ENCODE measurements around the gene MEX3A. TPM values are rescaled to one million over a fixed set of nuclear protein-coding genes. Genes with fewer than 3 reads are reported as not detected.
"Not testable (repeated sequence)": the region's sequence is repeated elsewhere in the genome, so short reads cannot be mapped to it uniquely, and the experiment has no call there.

Gene MEX3A
- polyA plus RNA-seq, 1 donor (not counting 4 experiments of a cell fraction or from before 2014, with no cell fraction given): 1.1 TPM

- TF ChIP-seq CTCF (optimal IDR thresholded peaks at IDR 0.05 in 1 of 3, IDR thresholded peaks at IDR 0.05 in 1 of 3, conservative IDR thresholded peaks at IDR 0.05 in 1 of 3; ENCODE audit: extremely low read depth in 1 of 3, insufficient read depth in 2 of 3, low read length in 3 of 3): no peak
- no peak for TF ChIP-seq EZH2 (IDR thresholded peaks at IDR 0.05; ENCODE audit: low read length)
- no peak overlapping the region for H3K9ac ChIP-seq (ENCODE audit: control insufficient read depth, extremely low read depth, insufficient read depth, low read length)
These were observed 37.2 kb downstream of the MEX3A start for GRCh38 chr1:156045076-156045475.

GRCh38 chr1:156042828-156043227 is 39.4 kb downstream of the MEX3A start:
- no peak overlapping the region for H3K9ac ChIP-seq (ENCODE audit: control insufficient read depth, extremely low read depth, insufficient read depth, low read length)
- H3K9me3 ChIP-seq (ENCODE audit: control insufficient read depth, low read depth, low read length): no peaks in the 10 kb centered on the region
- H4K20me1 ChIP-seq (ENCODE audit: control insufficient read depth, extremely low read depth, insufficient read depth, low read length): no peaks in the 10 kb centered on the region
- H3K79me2 ChIP-seq (ENCODE audit: control insufficient read depth, insufficient read depth, low read length): no peaks in the 10 kb centered on the region
- H3K4me1 ChIP-seq (ENCODE audit: control insufficient read depth, extremely low read depth, insufficient read depth, low read length): no peaks in the 10 kb centered on the region
- no peak overlapping the region for H3K4me3 ChIP-seq (ENCODE audit: control insufficient read depth in 2 of 3, extremely low read depth in 1 of 3, insufficient read depth in 2 of 3, low read depth in 1 of 3, low read length in 3 of 3)
- FAIRE-seq: no peak
- H3K36me3 ChIP-seq (ENCODE audit: control insufficient read depth in 2 of 2, extremely low read depth in 1 of 2, insufficient read depth in 2 of 2, low read length in 2 of 2): peaks cover 13 to 26% of the 10 kb centered on the region in 2 experiments
- no peak overlapping the region for H2AFZ ChIP-seq (ENCODE audit: control insufficient read depth, low read length)
- H3K4me2 ChIP-seq (ENCODE audit: control insufficient read depth, extremely low read depth, insufficient read depth, low read depth, low read length): no peak overlapping the region
- DNase-seq (ENCODE audit: low read depth, low spot score): no peak
- no peaks in the 10 kb centered on the region for H3K27me3 ChIP-seq (ENCODE audit: control insufficient read depth, extremely low read depth, insufficient read depth, low read length)
- no peak overlapping the region for H3K27ac ChIP-seq (ENCODE audit: control insufficient read depth, insufficient read depth, low read length)
- dilution Hi-C loops (cut with MboI; ENCODE audit: extremely low pct_ligation_motif_present, low sequenced_read_pairs): no loop called here
- TF ChIP-seq EZH2 (IDR thresholded peaks at IDR 0.05; ENCODE audit: low read length) (no peak), CTCF (optimal IDR thresholded peaks at IDR 0.05 in 1 of 3, IDR thresholded peaks at IDR 0.05 in 1 of 3, conservative IDR thresholded peaks at IDR 0.05 in 1 of 3; ENCODE audit: extremely low read depth in 1 of 3, insufficient read depth in 2 of 3, low read length in 3 of 3) (no peak)
- no peaks in the 10 kb centered on the region for H3K9me1 ChIP-seq (ENCODE audit: control insufficient read depth, extremely low read depth, insufficient read depth, low read length)

More at GRCh38 chr1:156045076-156045475, 37.2 kb downstream of the MEX3A start:
- Histone ChIP-seq H3K9me3 (ENCODE audit: control insufficient read depth, low read depth, low read length) (no peaks in the 10 kb centered on the region), H3K4me1 (ENCODE audit: control insufficient read depth, extremely low read depth, insufficient read depth, low read length) (no peaks in the 10 kb centered on the region), H3K27me3 (ENCODE audit: control insufficient read depth, extremely low read depth, insufficient read depth, low read length) (no peaks in the 10 kb centered on the region), H3K4me2 (ENCODE audit: control insufficient read depth, extremely low read depth, insufficient read depth, low read depth, low read length) (no peak overlapping the region), H3K9me1 (ENCODE audit: control insufficient read depth, extremely low read depth, insufficient read depth, low read length) (no peaks in the 10 kb centered on the region), H3K79me2 (ENCODE audit: control insufficient read depth, insufficient read depth, low read length) (no peaks in the 10 kb centered on the region), H2AFZ (ENCODE audit: control insufficient read depth, low read length) (no peak overlapping the region), H4K20me1 (ENCODE audit: control insufficient read depth, extremely low read depth, insufficient read depth, low read length) (no peaks in the 10 kb centered on the region), H3K4me3 (ENCODE audit: control insufficient read depth in 2 of 3, extremely low read depth in 1 of 3, insufficient read depth in 2 of 3, low read depth in 1 of 3, low read length in 3 of 3) (no peak overlapping the region), H3K27ac (ENCODE audit: control insufficient read depth, insufficient read depth, low read length) (no peak overlapping the region), H3K36me3 (ENCODE audit: control insufficient read depth in 2 of 2, extremely low read depth in 1 of 2, insufficient read depth in 2 of 2, low read length in 2 of 2) (peaks cover 23 to 43% of the 10 kb centered on the region in 2 experiments)
- DNase-seq (ENCODE audit: low read depth, low spot score) (no peak), FAIRE-seq (no peak)
- dilution Hi-C loops (cut with MboI; ENCODE audit: extremely low pct_ligation_motif_present, low sequenced_read_pairs): no loop called here

- H4K20me1 ChIP-seq (ENCODE audit: control insufficient read depth, extremely low read depth, insufficient read depth, low read length); H3K9me3 ChIP-seq (ENCODE audit: control insufficient read depth, low read depth, low read length); H3K4me2 ChIP-seq (ENCODE audit: control insufficient read depth, extremely low read depth, insufficient read depth, low read depth, low read length); H3K36me3 ChIP-seq (ENCODE audit: control insufficient read depth in 2 of 2, extremely low read depth in 1 of 2, insufficient read depth in 2 of 2, low read length in 2 of 2); FAIRE-seq; H3K9ac ChIP-seq (ENCODE audit: control insufficient read depth, extremely low read depth, insufficient read depth, low read length); H3K27me3 ChIP-seq (ENCODE audit: control insufficient read depth, extremely low read depth, insufficient read depth, low read length); H3K9me1 ChIP-seq (ENCODE audit: control insufficient read depth, extremely low read depth, insufficient read depth, low read length); H2AFZ ChIP-seq (ENCODE audit: control insufficient read depth, low read length); DNase-seq (ENCODE audit: low read depth, low spot score); H3K79me2 ChIP-seq (ENCODE audit: control insufficient read depth, insufficient read depth, low read length); H3K4me1 ChIP-seq (ENCODE audit: control insufficient read depth, extremely low read depth, insufficient read depth, low read length); dilution Hi-C loops (cut with MboI; ENCODE audit: extremely low pct_ligation_motif_present, low sequenced_read_pairs); H3K27ac ChIP-seq (ENCODE audit: control insufficient read depth, insufficient read depth, low read length); H3K4me3 ChIP-seq (ENCODE audit: control insufficient read depth in 2 of 3, extremely low read depth in 1 of 3, insufficient read depth in 2 of 3, low read depth in 1 of 3, low read length in 3 of 3): not testable (repeated sequence)
These were observed 47.3 kb downstream of the MEX3A start for GRCh38 chr1:156034991-156035390.

All from keratinocyte (primary cell).